Measurements from ENCODE around the gene DTYMK.

The DTYMK gene

DNA sequence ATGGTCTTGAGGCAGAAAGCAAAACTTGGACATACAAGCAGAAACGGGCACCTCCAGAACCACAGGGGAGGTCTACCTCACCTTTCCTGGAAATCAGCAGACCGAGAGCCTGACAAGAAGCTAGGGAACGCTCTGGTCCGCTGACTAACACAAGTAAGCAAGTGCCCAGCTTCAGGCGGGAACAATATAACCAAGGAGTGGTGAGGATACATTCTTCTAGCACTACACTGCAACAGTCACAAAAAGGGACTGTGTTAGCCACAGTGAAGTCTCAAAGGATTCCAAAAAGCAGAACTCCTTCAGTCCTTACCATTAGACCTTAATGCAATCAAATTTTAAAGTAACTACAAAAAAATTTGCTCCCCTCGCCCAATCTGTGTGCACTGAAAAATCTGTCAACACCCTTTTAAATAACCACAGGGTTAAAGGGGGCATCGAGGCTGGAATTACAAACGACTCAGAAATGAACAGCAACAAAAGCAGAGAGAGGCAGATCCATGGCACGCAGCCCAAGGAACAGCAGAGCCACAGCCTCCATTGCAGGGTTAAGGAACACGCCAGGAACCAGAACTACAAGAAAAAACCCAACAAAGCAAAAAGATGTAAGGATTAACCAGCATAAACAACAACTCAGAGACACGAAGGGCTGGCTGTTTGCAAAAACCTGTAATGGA, 56.7 kb downstream of the DTYMK start (continued):
- TF ChIP-seq, protein P1, sequence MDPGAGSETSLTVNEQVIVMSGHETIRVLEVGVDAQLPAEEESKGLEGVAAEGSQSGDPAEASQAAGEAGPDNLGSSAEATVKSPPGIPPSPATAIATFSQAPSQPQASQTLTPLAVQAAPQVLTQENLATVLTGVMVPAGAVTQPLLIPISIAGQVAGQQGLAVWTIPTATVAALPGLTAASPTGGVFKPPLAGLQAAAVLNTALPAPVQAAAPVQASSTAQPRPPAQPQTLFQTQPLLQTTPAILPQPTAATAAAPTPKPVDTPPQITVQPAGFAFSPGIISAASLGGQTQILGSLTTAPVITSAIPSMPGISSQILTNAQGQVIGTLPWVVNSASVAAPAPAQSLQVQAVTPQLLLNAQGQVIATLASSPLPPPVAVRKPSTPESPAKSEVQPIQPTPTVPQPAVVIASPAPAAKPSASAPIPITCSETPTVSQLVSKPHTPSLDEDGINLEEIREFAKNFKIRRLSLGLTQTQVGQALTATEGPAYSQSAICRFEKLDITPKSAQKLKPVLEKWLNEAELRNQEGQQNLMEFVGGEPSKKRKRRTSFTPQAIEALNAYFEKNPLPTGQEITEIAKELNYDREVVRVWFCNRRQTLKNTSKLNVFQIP (CRISPR knock-in tag; IDR thresholded peaks at IDR 0.05; ENCODE audit: borderline replicate concordance, low read depth) = no peak
- TF ChIP-seq ZFP30 (CRISPR knock-in tag; IDR thresholded peaks at IDR 0.05) (no peak), TOX (CRISPR knock-in tag; IDR thresholded peaks at IDR 0.05; ENCODE audit: borderline replicate concordance) (no peak)

DNA sequence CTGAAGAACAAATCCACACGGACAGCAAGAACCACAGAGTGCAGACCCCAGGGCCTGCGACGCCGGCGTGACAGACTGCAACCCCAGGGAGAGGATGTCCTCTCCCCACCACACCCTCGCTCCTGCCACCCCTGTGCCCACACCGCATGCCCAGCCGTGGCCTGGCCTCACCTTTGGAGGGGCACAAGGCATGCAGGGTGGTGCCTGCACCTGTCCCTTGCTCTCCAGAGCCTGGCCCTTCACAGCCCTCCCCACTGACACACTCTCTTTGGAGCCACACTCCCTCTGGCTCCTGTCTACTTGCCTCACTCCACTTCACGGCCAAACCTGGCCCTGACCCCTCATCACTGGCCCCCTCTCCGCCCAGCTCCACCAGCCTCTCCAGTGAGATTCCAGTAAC, 58.9 kb downstream of the DTYMK start:
- no peak for TF ChIP-seq BACH2 (CRISPR knock-in tag; IDR thresholded peaks at IDR 0.05; ENCODE audit: borderline replicate concordance)
- no peak for TF ChIP-seq ISL1 (CRISPR knock-in tag; IDR thresholded peaks at IDR 0.05)
- TF ChIP-seq, protein P2, sequence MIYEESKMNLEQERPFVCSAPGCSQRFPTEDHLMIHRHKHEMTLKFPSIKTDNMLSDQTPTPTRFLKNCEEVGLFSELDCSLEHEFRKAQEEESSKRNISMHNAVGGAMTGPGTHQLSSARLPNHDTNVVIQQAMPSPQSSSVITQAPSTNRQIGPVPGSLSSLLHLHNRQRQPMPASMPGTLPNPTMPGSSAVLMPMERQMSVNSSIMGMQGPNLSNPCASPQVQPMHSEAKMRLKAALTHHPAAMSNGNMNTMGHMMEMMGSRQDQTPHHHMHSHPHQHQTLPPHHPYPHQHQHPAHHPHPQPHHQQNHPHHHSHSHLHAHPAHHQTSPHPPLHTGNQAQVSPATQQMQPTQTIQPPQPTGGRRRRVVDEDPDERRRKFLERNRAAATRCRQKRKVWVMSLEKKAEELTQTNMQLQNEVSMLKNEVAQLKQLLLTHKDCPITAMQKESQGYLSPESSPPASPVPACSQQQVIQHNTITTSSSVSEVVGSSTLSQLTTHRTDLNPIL (CRISPR knock-in tag; IDR thresholded peaks at IDR 0.05; ENCODE audit: low read depth) = no peak
- TF ChIP-seq ESRRG (CRISPR knock-in tag; IDR thresholded peaks at IDR 0.05) = no peak
- TF ChIP-seq, protein P3, sequence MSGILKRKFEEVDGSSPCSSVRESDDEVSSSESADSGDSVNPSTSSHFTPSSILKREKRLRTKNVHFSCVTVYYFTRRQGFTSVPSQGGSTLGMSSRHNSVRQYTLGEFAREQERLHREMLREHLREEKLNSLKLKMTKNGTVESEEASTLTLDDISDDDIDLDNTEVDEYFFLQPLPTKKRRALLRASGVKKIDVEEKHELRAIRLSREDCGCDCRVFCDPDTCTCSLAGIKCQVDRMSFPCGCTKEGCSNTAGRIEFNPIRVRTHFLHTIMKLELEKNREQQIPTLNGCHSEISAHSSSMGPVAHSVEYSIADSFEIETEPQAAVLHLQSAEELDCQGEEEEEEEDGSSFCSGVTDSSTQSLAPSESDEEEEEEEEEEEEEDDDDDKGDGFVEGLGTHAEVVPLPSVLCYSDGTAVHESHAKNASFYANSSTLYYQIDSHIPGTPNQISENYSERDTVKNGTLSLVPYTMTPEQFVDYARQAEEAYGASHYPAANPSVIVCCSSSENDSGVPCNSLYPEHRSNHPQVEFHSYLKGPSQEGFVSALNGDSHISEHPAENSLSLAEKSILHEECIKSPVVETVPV (CRISPR knock-in tag; IDR thresholded peaks at IDR 0.05) = no peak
- TF ChIP-seq, protein P4, sequence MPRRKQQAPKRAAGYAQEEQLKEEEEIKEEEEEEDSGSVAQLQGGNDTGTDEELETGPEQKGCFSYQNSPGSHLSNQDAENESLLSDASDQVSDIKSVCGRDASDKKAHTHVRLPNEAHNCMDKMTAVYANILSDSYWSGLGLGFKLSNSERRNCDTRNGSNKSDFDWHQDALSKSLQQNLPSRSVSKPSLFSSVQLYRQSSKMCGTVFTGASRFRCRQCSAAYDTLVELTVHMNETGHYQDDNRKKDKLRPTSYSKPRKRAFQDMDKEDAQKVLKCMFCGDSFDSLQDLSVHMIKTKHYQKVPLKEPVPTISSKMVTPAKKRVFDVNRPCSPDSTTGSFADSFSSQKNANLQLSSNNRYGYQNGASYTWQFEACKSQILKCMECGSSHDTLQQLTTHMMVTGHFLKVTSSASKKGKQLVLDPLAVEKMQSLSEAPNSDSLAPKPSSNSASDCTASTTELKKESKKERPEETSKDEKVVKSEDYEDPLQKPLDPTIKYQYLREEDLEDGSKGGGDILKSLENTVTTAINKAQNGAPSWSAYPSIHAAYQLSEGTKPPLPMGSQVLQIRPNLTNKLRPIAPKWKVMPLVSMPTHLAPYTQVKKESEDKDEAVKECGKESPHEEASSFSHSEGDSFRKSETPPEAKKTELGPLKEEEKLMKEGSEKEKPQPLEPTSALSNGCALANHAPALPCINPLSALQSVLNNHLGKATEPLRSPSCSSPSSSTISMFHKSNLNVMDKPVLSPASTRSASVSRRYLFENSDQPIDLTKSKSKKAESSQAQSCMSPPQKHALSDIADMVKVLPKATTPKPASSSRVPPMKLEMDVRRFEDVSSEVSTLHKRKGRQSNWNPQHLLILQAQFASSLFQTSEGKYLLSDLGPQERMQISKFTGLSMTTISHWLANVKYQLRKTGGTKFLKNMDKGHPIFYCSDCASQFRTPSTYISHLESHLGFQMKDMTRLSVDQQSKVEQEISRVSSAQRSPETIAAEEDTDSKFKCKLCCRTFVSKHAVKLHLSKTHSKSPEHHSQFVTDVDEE (CRISPR knock-in tag; IDR thresholded peaks at IDR 0.05) = no peak
- no peak for ATAC-seq
